Cardiac muscle cell (in vitro differentiated cells and primary cell): ENCODE data around the gene GPRC5B. TPM values are rescaled to one million over a fixed set of nuclear protein-coding genes. Genes with fewer than 3 reads are reported as not detected.
A peak's percentile ranks its signal among the peaks of the same experiment; 100 is the strongest.

Experiments used
- DNase-seq, 2 donors: peaks; one replicate each; pipeline versions ENCODE4 v3.0.0 to v3.0.0-alpha.2; 2010 to 2017; ENCODE audit warnings: low read depth in 1 of 2, low spot score in 1 of 2
- H3K27ac ChIP-seq: fragments of 200-600 bp; sonication (generic); 2 replicates; pipeline ENCODE4 v1.5.1; 2016
- H3K27me3 ChIP-seq: fragments of 200-600 bp; sonication (generic); 2 replicates; pipeline ENCODE4 v1.6.0; 2016; ENCODE audit warnings: control low read depth
- H3K36me3 ChIP-seq: fragments of 200-600 bp; sonication (generic); 2 replicates; pipeline ENCODE4 v1.5.1; 2016; ENCODE audit warnings: control low read depth
- H3K4me1 ChIP-seq: fragments of 200-600 bp; sonication (generic); 2 replicates; pipeline ENCODE4 v1.8.1; 2017; ENCODE audit warnings: low read depth, mild to moderate bottlenecking, mixed run types
- H3K4me3 ChIP-seq: fragments of 200-600 bp; sonication (generic); 2 replicates; pipeline ENCODE4 v1.5.1; 2016; ENCODE audit warnings: mild to moderate bottlenecking
- H3K9me3 ChIP-seq: fragments of 200-600 bp; sonication (generic); 2 replicates; pipeline ENCODE4 v1.5.1; 2017; ENCODE audit warnings: low read depth, mild to moderate bottlenecking, control low read depth
- CTCF ChIP-seq: IDR thresholded peaks from 2 replicates; pipeline ENCODE4 v1.5.1; 2012; ENCODE audit warnings: low read depth, mild to moderate bottlenecking, low read length
- polyA plus RNA-seq: library from polyadenylated mRNA; unstranded; fragments of >200 nt; fragmentation: Nextera tagmentation; extraction: Ambion mirVana; gene quantifications from 2 replicates; pipeline ENCODE4 v1.2.1, GENCODE V29; 2016
- total RNA-seq: library from RNA; depleted of rRNA; stranded (reverse); fragments of >200 nt; gene quantifications from 2 replicates; pipeline ENCODE4 v1.2.3, GENCODE V29; 2016

GPRC5B gene
- total and polyA plus RNA-seq, 2 experiments from 2014 or later: 14.7 to 15.5 TPM

- Histone ChIP-seq H3K27me3 (no peaks in the 10 kb centered on the region), H3K4me3 (no peak overlapping the region), H3K36me3 (no peaks in the 10 kb centered on the region), H3K9me3 (no peaks in the 10 kb centered on the region), H3K4me1 (no peaks in the 10 kb centered on the region), H3K27ac (no peak overlapping the region)
- no peak for DNase-seq
- no peak for TF ChIP-seq CTCF
Observed at GRCh38 chr16:19923396-19923795, 38.7 kb upstream of the GPRC5B start.

GRCh38 chr16:19919142-19919541, 34.5 kb upstream of the GPRC5B start:
- H3K36me3 ChIP-seq: no peaks in the 10 kb centered on the region
- no peaks in the 10 kb centered on the region for H3K9me3 ChIP-seq

GRCh38 chr16:19916064-19916463, 31.4 kb upstream of the GPRC5B start:
- no peaks in the 10 kb centered on the region for H3K9me3 ChIP-seq
- no peak overlapping the region for H3K4me3 ChIP-seq
- H3K27ac ChIP-seq: no peak overlapping the region
- DNase-seq: no peak
- H3K4me1 ChIP-seq: no peaks in the 10 kb centered on the region
- no peaks in the 10 kb centered on the region for H3K27me3 ChIP-seq
- H3K36me3 ChIP-seq: no peaks in the 10 kb centered on the region
- TF ChIP-seq CTCF: no peak

More at GRCh38 chr16:19919142-19919541, 34.5 kb upstream of the GPRC5B start:
- Histone ChIP-seq H3K27ac (no peak overlapping the region), H3K4me3 (no peak overlapping the region), H3K4me1 (no peaks in the 10 kb centered on the region), H3K27me3 (no peaks in the 10 kb centered on the region)
- TF ChIP-seq CTCF: no peak
- no peak for DNase-seq

- TF ChIP-seq CTCF: no peak
- Histone ChIP-seq H3K4me1 (no peaks in the 10 kb centered on the region), H3K36me3 (no peaks in the 10 kb centered on the region)
Observed at GRCh38 chr16:19914877-19915276, 30.2 kb upstream of the GPRC5B start.

GRCh38 chr16:19913340-19913645, 28.6 kb upstream of the GPRC5B start:
- H3K36me3 ChIP-seq: no peaks in the 10 kb centered on the region
- no peak for TF ChIP-seq CTCF
- no peaks in the 10 kb centered on the region for H3K4me1 ChIP-seq
- H3K9me3 ChIP-seq: no peaks in the 10 kb centered on the region
- H3K4me3 ChIP-seq: no peak overlapping the region
- H3K27ac ChIP-seq: no peak overlapping the region
- peak in 1 of 2 donors; percentile 13 for DNase-seq
- no peaks in the 10 kb centered on the region for H3K27me3 ChIP-seq

More at GRCh38 chr16:19914877-19915276, 30.2 kb upstream of the GPRC5B start:
- Histone ChIP-seq H3K4me3 (no peak overlapping the region), H3K27me3 (no peaks in the 10 kb centered on the region), H3K9me3 (no peaks in the 10 kb centered on the region), H3K27ac (no peak overlapping the region)
- DNase-seq: no peak
